Measurements from ENCODE around the gene ARHGEF6. TPM values are rescaled to one million over a fixed set of nuclear protein-coding genes. Genes with fewer than 3 reads are reported as not detected.

Gene ARHGEF6
- total RNA-seq, 1 donor from 2014 or later = 0.98 TPM

DNA sequence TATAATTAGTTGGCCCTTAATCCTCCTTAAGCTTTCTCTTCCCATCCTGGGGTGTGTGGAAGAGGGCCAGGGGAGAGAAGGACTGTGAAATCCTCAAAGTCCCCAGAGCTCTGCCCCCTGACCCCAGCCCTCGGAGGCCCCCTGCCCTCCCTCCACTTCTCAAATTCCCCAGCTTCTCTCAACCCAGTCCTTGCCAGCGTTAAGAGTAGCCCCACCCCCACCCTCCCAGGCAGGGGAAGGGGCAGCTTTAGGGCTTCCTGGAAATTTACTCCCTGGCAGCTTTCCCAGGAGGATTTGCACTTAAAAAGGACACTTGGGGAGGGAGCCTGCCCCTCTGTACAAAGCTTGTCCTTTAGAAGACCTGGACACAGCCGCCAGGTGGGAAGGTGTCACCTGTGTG, 144.6 kb downstream of the ARHGEF6 start:
- DNase-seq (ENCODE audit: low spot score in 2 of 2, unreplicated experiment in 2 of 2) = no peak
- peaks cover 3% of the 10 kb centered on the region for H3K4me1 Mint-ChIP-seq
- peaks cover 15% of the 10 kb centered on the region for H3K9me3 Mint-ChIP-seq
- no peak for TF ChIP-seq CTCF (IDR thresholded peaks at IDR 0.05; ENCODE audit: unreplicated experiment)
- H3K36me3 Mint-ChIP-seq = no peaks in the 10 kb centered on the region
- no peak overlapping the region for H3K4me3 Mint-ChIP-seq
- peaks cover 2% of the 10 kb centered on the region for H3K27me3 Mint-ChIP-seq (ENCODE audit: low read depth)
- H3K27ac Mint-ChIP-seq = no peak overlapping the region

DNA sequence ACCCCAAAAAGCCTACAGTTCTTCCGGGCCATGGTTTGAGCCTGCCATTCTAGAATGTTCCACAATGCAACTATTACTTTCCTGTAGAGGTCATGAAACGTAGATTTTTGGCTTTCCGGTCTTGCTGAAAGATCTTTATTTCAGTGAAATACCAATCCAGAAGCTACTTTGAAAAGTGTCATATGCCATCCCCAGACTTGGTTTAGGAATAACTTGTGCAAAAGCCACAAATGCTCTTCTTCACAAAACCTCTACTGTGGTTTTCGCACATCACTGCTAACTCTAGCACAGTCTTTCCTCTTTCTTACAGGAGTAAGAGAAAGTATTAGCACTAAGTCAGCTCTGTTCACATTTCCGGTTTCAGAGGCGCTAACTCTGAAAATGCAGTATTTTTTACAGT, 145.5 kb downstream of the ARHGEF6 start:
- TF ChIP-seq CTCF (IDR thresholded peaks at IDR 0.05; ENCODE audit: unreplicated experiment) = no peak
- Mint-ChIP-seq H3K36me3 (no peaks in the 10 kb centered on the region), H3K4me3 (no peak overlapping the region), H3K9me3 (peaks cover 15% of the 10 kb centered on the region), H3K27ac (no peak overlapping the region), H3K4me1 (peaks cover 3% of the 10 kb centered on the region), H3K27me3 (ENCODE audit: low read depth) (peaks cover 3% of the 10 kb centered on the region)
- DNase-seq (ENCODE audit: low spot score in 2 of 2, unreplicated experiment in 2 of 2) = no peak

GRCh38 chrX:136630881-136631280, 149.9 kb downstream of the ARHGEF6 start:
- no peak for TF ChIP-seq CTCF (IDR thresholded peaks at IDR 0.05; ENCODE audit: unreplicated experiment)
- no peak overlapping the region for H3K4me3 Mint-ChIP-seq
- no peak for DNase-seq (ENCODE audit: low spot score in 2 of 2, unreplicated experiment in 2 of 2)
- no peak overlapping the region for H3K27ac Mint-ChIP-seq
- H3K4me1 Mint-ChIP-seq = no peaks in the 10 kb centered on the region
- H3K36me3 Mint-ChIP-seq = no peaks in the 10 kb centered on the region
- peaks cover 3% of the 10 kb centered on the region for H3K27me3 Mint-ChIP-seq (ENCODE audit: low read depth)
- peaks cover 4% of the 10 kb centered on the region for H3K9me3 Mint-ChIP-seq

DNA sequence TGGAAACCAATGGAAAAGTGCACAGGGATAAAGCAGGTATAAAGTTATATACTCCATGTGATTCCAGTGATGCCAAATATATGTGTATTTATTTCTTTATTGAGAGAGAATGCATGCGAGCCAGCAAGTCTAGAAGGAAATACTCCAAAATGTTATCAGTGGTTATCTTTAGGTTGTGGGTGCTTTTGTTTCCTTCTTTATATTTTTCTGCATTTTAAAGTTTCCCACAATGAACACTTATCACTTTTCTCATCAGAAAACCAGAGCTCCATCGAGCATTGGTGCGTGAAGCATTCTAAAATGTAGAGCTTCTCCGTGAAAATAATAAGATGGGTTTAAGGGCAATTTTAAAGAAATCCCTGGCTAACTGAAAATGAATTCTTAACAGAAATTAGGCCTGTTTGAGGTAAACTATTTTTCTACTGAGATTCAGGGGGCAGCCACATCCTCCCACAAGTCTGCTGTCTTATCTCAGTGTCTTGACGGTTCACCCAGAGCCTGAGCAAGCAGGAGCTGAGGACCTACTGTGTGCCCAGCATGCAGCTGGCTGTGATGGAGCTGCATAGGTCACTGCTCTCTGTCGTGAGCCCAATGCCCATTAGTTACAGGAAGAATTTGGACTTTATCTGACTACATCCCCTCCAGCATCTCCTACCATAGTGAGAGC, 151.5 kb downstream of the ARHGEF6 start:
- H3K36me3 Mint-ChIP-seq = no peaks in the 10 kb centered on the region
- H3K4me3 Mint-ChIP-seq = no peak overlapping the region

GRCh38 chrX:136627409-136627808, 153.3 kb downstream of the ARHGEF6 start:
- Mint-ChIP-seq H3K4me1 (no peaks in the 10 kb centered on the region), H3K9me3 (peaks cover 12% of the 10 kb centered on the region), H3K36me3 (no peaks in the 10 kb centered on the region), H3K27ac (no peak overlapping the region), H3K4me3 (no peak overlapping the region), H3K27me3 (ENCODE audit: low read depth) (peaks cover 3% of the 10 kb centered on the region)
- DNase-seq (ENCODE audit: low spot score in 2 of 2, unreplicated experiment in 2 of 2) = no peak
- no peak for TF ChIP-seq CTCF (IDR thresholded peaks at IDR 0.05; ENCODE audit: unreplicated experiment)

More for the DNA sequence above, 151.5 kb downstream of the ARHGEF6 start:
- Mint-ChIP-seq H3K27me3 (ENCODE audit: low read depth) (peaks cover 3% of the 10 kb centered on the region), H3K9me3 (peaks cover 14% of the 10 kb centered on the region), H3K4me1 (no peaks in the 10 kb centered on the region), H3K27ac (no peak overlapping the region)
- DNase-seq (ENCODE audit: low spot score in 2 of 2, unreplicated experiment in 2 of 2) = no peak
- no peak for TF ChIP-seq CTCF (IDR thresholded peaks at IDR 0.05; ENCODE audit: unreplicated experiment)
